Cardiac muscle cell (in vitro differentiated cells and primary cell): Measurements from ENCODE around the gene ACKR3. TPM values are rescaled to one million over a fixed set of nuclear protein-coding genes. Genes with fewer than 3 reads are reported as not detected.

ENCODE experiments used
- DNase-seq, 2 donors: peaks; one replicate each; pipeline versions ENCODE4 v3.0.0 to v3.0.0-alpha.2; 2010 to 2017; ENCODE audit warnings: low read depth in 1 of 2, low spot score in 1 of 2
- H3K27ac ChIP-seq: fragments of 200-600 bp; sonication (generic); 2 replicates; pipeline ENCODE4 v1.5.1; 2016
- H3K27me3 ChIP-seq: fragments of 200-600 bp; sonication (generic); 2 replicates; pipeline ENCODE4 v1.6.0; 2016; ENCODE audit warnings: control low read depth
- H3K36me3 ChIP-seq: fragments of 200-600 bp; sonication (generic); 2 replicates; pipeline ENCODE4 v1.5.1; 2016; ENCODE audit warnings: control low read depth
- H3K4me1 ChIP-seq: fragments of 200-600 bp; sonication (generic); 2 replicates; pipeline ENCODE4 v1.8.1; 2017; ENCODE audit warnings: low read depth, mild to moderate bottlenecking, mixed run types
- H3K4me3 ChIP-seq: fragments of 200-600 bp; sonication (generic); 2 replicates; pipeline ENCODE4 v1.5.1; 2016; ENCODE audit warnings: mild to moderate bottlenecking
- H3K9me3 ChIP-seq: fragments of 200-600 bp; sonication (generic); 2 replicates; pipeline ENCODE4 v1.5.1; 2017; ENCODE audit warnings: low read depth, mild to moderate bottlenecking, control low read depth
- polyA plus RNA-seq: library from polyadenylated mRNA; unstranded; fragments of >200 nt; fragmentation: Nextera tagmentation; extraction: Ambion mirVana; gene quantifications from 2 replicates; pipeline ENCODE4 v1.2.1, GENCODE V29; 2016
- total RNA-seq: library from RNA; depleted of rRNA; stranded (reverse); fragments of >200 nt; gene quantifications from 2 replicates; pipeline ENCODE4 v1.2.3, GENCODE V29; 2016
- TF ChIP-seq, protein P1 (sequence below): IDR thresholded peaks from 2 replicates; pipeline ENCODE4 v1.5.1; 2012; ENCODE audit warnings: low read depth, mild to moderate bottlenecking, low read length

ACKR3 gene
- total and polyA plus RNA-seq, 2 experiments from 2014 or later, result 2.5 to 5.7 TPM

DNA sequence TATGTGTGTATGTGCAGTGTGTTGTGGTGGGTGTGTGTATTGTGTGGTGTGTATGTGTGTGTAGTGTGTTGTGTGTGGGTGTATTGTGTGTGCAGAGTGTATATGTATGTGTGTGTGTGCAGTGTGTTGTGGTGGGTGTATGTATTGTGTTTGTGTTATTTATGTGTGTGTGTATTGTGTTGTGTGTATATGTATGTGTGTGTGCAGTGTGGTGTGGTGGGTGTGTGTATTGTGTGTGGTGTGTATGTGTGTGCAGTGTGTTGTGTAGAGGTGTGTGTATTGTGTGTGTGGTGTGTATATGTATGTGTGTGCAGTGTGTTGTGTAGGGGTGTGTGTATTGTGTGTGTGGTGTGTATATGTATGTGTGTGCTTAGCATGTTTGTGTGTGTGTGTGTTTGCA lies 24.3 kb downstream of the ACKR3 start:
- H3K27me3 ChIP-seq, result no peaks in the 10 kb centered on the region
- no peaks in the 10 kb centered on the region for H3K36me3 ChIP-seq
- H3K9me3 ChIP-seq, result no peaks in the 10 kb centered on the region
- H3K4me1 ChIP-seq, result peaks cover 4% of the 10 kb centered on the region
- DNase-seq, result no peak
- TF ChIP-seq, protein P1, sequence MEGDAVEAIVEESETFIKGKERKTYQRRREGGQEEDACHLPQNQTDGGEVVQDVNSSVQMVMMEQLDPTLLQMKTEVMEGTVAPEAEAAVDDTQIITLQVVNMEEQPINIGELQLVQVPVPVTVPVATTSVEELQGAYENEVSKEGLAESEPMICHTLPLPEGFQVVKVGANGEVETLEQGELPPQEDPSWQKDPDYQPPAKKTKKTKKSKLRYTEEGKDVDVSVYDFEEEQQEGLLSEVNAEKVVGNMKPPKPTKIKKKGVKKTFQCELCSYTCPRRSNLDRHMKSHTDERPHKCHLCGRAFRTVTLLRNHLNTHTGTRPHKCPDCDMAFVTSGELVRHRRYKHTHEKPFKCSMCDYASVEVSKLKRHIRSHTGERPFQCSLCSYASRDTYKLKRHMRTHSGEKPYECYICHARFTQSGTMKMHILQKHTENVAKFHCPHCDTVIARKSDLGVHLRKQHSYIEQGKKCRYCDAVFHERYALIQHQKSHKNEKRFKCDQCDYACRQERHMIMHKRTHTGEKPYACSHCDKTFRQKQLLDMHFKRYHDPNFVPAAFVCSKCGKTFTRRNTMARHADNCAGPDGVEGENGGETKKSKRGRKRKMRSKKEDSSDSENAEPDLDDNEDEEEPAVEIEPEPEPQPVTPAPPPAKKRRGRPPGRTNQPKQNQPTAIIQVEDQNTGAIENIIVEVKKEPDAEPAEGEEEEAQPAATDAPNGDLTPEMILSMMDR, result no peak
- H3K27ac ChIP-seq, result no peak overlapping the region
- H3K4me3 ChIP-seq, result no peak overlapping the region

- no peak for DNase-seq
Observed at GRCh38 chr2:236597629-236598028, 28.0 kb downstream of the ACKR3 start.

GRCh38 chr2:236599059-236599458 lies 29.4 kb downstream of the ACKR3 start:
- TF ChIP-seq, protein P1, result no peak
- Histone ChIP-seq H3K27me3 (no peaks in the 10 kb centered on the region), H3K36me3 (no peaks in the 10 kb centered on the region), H3K27ac (no peak overlapping the region), H3K4me1 (no peaks in the 10 kb centered on the region), H3K4me3 (no peak overlapping the region), H3K9me3 (no peaks in the 10 kb centered on the region)
- DNase-seq, result no peak

More at GRCh38 chr2:236597629-236598028, 28.0 kb downstream of the ACKR3 start:
- Histone ChIP-seq H3K27me3 (no peaks in the 10 kb centered on the region), H3K36me3 (no peaks in the 10 kb centered on the region), H3K27ac (no peak overlapping the region), H3K9me3 (no peaks in the 10 kb centered on the region), H3K4me3 (no peak overlapping the region), H3K4me1 (no peaks in the 10 kb centered on the region)
- TF ChIP-seq, protein P1, result no peak

DNA sequence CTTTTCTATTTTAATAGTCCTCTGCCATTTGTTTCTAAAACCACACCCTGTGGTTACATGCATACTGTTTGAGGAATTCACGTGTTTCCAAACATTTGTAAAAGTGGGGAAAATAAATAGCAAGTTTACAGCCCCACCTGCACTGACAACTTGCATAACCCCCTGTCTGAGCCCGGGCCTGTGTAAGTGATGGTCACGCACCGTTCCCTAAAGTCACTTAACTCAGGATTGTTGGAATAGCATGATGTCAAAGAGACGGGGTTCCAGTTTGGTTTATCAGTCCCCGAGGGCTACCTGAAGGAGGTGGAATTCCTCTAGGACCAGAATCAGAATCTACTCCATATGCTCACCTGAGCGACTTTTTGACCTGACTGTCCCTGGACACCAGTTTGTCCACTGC lies 30.5 kb downstream of the ACKR3 start:
- Histone ChIP-seq H3K27me3 (no peaks in the 10 kb centered on the region), H3K36me3 (no peaks in the 10 kb centered on the region), H3K4me1 (no peaks in the 10 kb centered on the region), H3K27ac (no peak overlapping the region), H3K9me3 (no peaks in the 10 kb centered on the region), H3K4me3 (no peak overlapping the region)
- no peak for DNase-seq
- TF ChIP-seq, protein P1, result no peak

- Histone ChIP-seq H3K27me3 (no peaks in the 10 kb centered on the region), H3K36me3 (no peaks in the 10 kb centered on the region), H3K9me3 (no peaks in the 10 kb centered on the region), H3K4me1 (no peaks in the 10 kb centered on the region), H3K4me3 (no peak overlapping the region), H3K27ac (no peak overlapping the region)
- DNase-seq, result no peak
- TF ChIP-seq, protein P1, result no peak
Observed at GRCh38 chr2:236600892-236601291, 31.3 kb downstream of the ACKR3 start.
